Osteoblast (primary cell): ENCODE measurements around the gene PTP4A2. TPM values are rescaled to one million over a fixed set of nuclear protein-coding genes. Genes with fewer than 3 reads are reported as not detected.

Experiments
- DNase-seq: peaks from one replicate; pipeline ENCODE4 v3.0.0; 2011; ENCODE audit warnings: low spot score, mixed read lengths; ENCODE audit not compliant: insufficient read length; ENCODE audit errors: missing footprints
- H2AFZ ChIP-seq: 2 replicates; pipeline ENCODE4 v1.6.0; 2011; ENCODE audit warnings: mild to moderate bottlenecking, low read length
- H3K27ac ChIP-seq: 2 replicates; pipeline ENCODE4 v1.5.1; 2011; ENCODE audit warnings: mild to moderate bottlenecking, low read depth, low read length, moderate library complexity
- H3K27me3 ChIP-seq: 2 replicates; pipeline ENCODE4 v1.6.0; 2012; ENCODE audit warnings: mild to moderate bottlenecking, control low read depth, inconsistent platforms, low read length, moderate library complexity; ENCODE audit not compliant: insufficient read depth
- H3K36me3 ChIP-seq: 2 replicates; pipeline ENCODE4 v1.5.1; 2011; ENCODE audit warnings: mild to moderate bottlenecking, low read length, control low read depth, moderate library complexity; ENCODE audit not compliant: insufficient read depth
- H3K4me1 ChIP-seq: 2 replicates; pipeline ENCODE4 v1.5.1; 2011; ENCODE audit warnings: mild to moderate bottlenecking, low read length, control low read depth, moderate library complexity; ENCODE audit not compliant: insufficient read depth
- H3K4me2 ChIP-seq: 2 replicates; pipeline ENCODE4 v1.6.0; 2011; ENCODE audit warnings: mild to moderate bottlenecking, low read length; ENCODE audit not compliant: insufficient read depth
- H3K4me3 ChIP-seq: fragments of 200-600 bp; sonication (generic); 3 replicates; pipeline ENCODE4 v1.5.1; 2012; ENCODE audit warnings: mild to moderate bottlenecking, low read length, inconsistent platforms; ENCODE audit not compliant: insufficient read depth
- H3K79me2 ChIP-seq: 2 replicates; pipeline ENCODE4 v1.6.0; 2012; ENCODE audit warnings: mild to moderate bottlenecking, low read length, control low read depth, inconsistent platforms; ENCODE audit not compliant: insufficient read depth
- H3K9me3 ChIP-seq: 2 replicates; pipeline ENCODE4 v1.5.1; 2011; ENCODE audit warnings: low read depth, low read length, control low read depth
- H4K20me1 ChIP-seq: 2 replicates; pipeline ENCODE4 v1.6.0; 2012; ENCODE audit warnings: mild to moderate bottlenecking, low read length, control low read depth; ENCODE audit not compliant: insufficient read depth
- CTCF ChIP-seq: IDR thresholded peaks from 2 replicates; pipeline ENCODE4 v1.5.1; 2011; ENCODE audit warnings: mild to moderate bottlenecking, low read depth, low read length, moderate library complexity; ENCODE audit errors: extremely low read depth
- total RNA-seq: library from RNA; depleted of rRNA; stranded (reverse); fragments of >200 nt; gene quantifications from 2 replicates; pipeline ENCODE4 v1.2.3, GENCODE V29; 2012

Gene PTP4A2
- total RNA-seq, 1 donor: 539 TPM

GRCh38 chr1:31984419-31985347 is 46.5 kb upstream of the PTP4A2 start:
- Histone ChIP-seq H4K20me1 (no peaks in the 10 kb centered on the region), H3K27ac (no peak overlapping the region), H3K9me3 (no peaks in the 10 kb centered on the region), H3K27me3 (no peaks in the 10 kb centered on the region), H3K4me3 (no peak overlapping the region), H3K4me2 (no peak overlapping the region), H3K79me2 (no peaks in the 10 kb centered on the region), H3K4me1 (peaks cover 5% of the 10 kb centered on the region), H3K36me3 (no peaks in the 10 kb centered on the region), H2AFZ (peak overlapping the region; percentile 74)
- DNase-seq: peak; percentile 85
- TF ChIP-seq CTCF: no peak

- H3K79me2 ChIP-seq: no peaks in the 10 kb centered on the region
- peak; percentile 8 for DNase-seq
- H3K4me3 ChIP-seq: no peak overlapping the region
- H3K36me3 ChIP-seq: no peaks in the 10 kb centered on the region
- peaks cover 16% of the 10 kb centered on the region for H3K4me1 ChIP-seq
- H2AFZ ChIP-seq: no peak overlapping the region
- no peak for TF ChIP-seq CTCF
- H3K9me3 ChIP-seq: no peaks in the 10 kb centered on the region
- no peak overlapping the region for H3K27ac ChIP-seq
- H3K4me2 ChIP-seq: no peak overlapping the region
- no peaks in the 10 kb centered on the region for H3K27me3 ChIP-seq
- H4K20me1 ChIP-seq: no peaks in the 10 kb centered on the region
These were observed 43.8 kb upstream of the PTP4A2 start for GRCh38 chr1:31981972-31982371.

- no peak overlapping the region for H2AFZ ChIP-seq
- H3K36me3 ChIP-seq: no peaks in the 10 kb centered on the region
- H3K4me1 ChIP-seq: peaks cover 17% of the 10 kb centered on the region
- H3K27me3 ChIP-seq: no peaks in the 10 kb centered on the region
- H3K4me3 ChIP-seq: no peak overlapping the region
- no peak for DNase-seq
- H3K27ac ChIP-seq: no peak overlapping the region
- H3K4me2 ChIP-seq: no peak overlapping the region
- no peaks in the 10 kb centered on the region for H4K20me1 ChIP-seq
- H3K9me3 ChIP-seq: no peaks in the 10 kb centered on the region
- no peak for TF ChIP-seq CTCF
- no peaks in the 10 kb centered on the region for H3K79me2 ChIP-seq
These were observed 43.3 kb upstream of the PTP4A2 start for GRCh38 chr1:31981456-31981839.

GRCh38 chr1:31980835-31981455 is 42.8 kb upstream of the PTP4A2 start:
- DNase-seq: no peak
- H3K27me3 ChIP-seq: no peaks in the 10 kb centered on the region
- H4K20me1 ChIP-seq: no peaks in the 10 kb centered on the region
- H3K4me1 ChIP-seq: peaks cover 17% of the 10 kb centered on the region
- H3K27ac ChIP-seq: no peak overlapping the region
- no peaks in the 10 kb centered on the region for H3K36me3 ChIP-seq
- H3K4me3 ChIP-seq: no peak overlapping the region
- no peak overlapping the region for H2AFZ ChIP-seq
- H3K9me3 ChIP-seq: no peaks in the 10 kb centered on the region
- H3K79me2 ChIP-seq: no peaks in the 10 kb centered on the region
- TF ChIP-seq CTCF: no peak
- no peak overlapping the region for H3K4me2 ChIP-seq
